ENCODE results near the gene PPAN. TPM values are rescaled to one million over a fixed set of nuclear protein-coding genes. Genes with fewer than 3 reads are reported as not detected.

Gene PPAN
- total and polyA plus RNA-seq, 9 donors = 6.2 to 58.3 (median 37.8) TPM

DNA sequence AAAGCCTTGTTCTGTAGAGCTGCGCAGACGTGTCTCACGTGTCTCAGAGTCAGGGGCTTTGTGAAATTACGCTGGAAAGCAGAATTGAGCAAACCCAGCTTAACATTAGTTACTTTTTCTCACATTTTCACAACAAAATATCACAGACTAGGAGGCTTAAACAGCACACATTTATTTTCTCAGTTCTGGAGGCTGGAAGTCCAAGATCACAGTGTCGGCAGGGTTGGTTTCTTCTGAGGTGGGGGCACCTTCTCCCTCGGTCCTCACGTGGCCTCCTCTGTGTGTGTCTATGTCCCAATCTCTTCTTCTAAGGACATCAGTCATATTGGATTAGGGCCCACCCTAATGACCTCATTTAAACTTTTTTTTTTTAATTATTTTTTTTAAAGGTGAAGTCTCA is 18.3 kb downstream of the PPAN start:
- Histone ChIP-seq H3K4me1 (ENCODE audit: insufficient read depth) (no peaks in the 10 kb centered on the region), H3K27ac (no peak overlapping the region), H3K36me3 (no peaks in the 10 kb centered on the region), H3K9me3 (no peaks in the 10 kb centered on the region), H3K27me3 (no peaks in the 10 kb centered on the region), H3K4me3 (no peak overlapping the region)
- TF ChIP-seq, protein P1, sequence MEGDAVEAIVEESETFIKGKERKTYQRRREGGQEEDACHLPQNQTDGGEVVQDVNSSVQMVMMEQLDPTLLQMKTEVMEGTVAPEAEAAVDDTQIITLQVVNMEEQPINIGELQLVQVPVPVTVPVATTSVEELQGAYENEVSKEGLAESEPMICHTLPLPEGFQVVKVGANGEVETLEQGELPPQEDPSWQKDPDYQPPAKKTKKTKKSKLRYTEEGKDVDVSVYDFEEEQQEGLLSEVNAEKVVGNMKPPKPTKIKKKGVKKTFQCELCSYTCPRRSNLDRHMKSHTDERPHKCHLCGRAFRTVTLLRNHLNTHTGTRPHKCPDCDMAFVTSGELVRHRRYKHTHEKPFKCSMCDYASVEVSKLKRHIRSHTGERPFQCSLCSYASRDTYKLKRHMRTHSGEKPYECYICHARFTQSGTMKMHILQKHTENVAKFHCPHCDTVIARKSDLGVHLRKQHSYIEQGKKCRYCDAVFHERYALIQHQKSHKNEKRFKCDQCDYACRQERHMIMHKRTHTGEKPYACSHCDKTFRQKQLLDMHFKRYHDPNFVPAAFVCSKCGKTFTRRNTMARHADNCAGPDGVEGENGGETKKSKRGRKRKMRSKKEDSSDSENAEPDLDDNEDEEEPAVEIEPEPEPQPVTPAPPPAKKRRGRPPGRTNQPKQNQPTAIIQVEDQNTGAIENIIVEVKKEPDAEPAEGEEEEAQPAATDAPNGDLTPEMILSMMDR (IDR thresholded peaks at IDR 0.05) = no peak
- TF ChIP-seq EP300 (IDR thresholded peaks at IDR 0.05) (no peak), POLR2A (IDR thresholded peaks at IDR 0.05) (no peak)
- no peak for DNase-seq
- WGBS, 3 donors = 93 to 97% (median 97%) methylated on average over 7 of the region's 7 CpGs
- intact Hi-C loops (cut with DNase I) = no loop called here

DNA sequence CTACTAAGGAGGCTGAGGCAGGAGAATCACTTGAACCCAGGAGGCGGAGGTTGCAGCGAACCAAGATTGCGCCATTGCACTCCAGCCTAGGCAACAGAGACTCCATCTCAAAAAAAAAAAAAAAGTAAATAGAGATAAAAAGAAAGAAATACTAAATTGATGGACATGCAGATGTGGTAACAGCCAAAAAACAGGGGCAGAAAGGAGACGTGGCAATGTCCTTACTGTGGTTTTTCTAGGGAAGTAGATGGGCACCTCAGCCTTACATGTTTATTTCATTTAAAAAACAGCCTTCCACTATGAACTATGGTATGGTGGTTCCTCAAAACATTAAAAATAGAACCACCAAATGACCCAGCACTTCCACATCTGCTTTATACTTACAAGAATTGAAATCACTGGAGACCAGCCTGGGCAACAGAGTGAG is 20.1 kb downstream of the PPAN start:
- no peaks in the 10 kb centered on the region for H3K9me3 ChIP-seq
- H3K4me3 ChIP-seq = no peak overlapping the region
- H3K27me3 ChIP-seq = no peaks in the 10 kb centered on the region
- intact Hi-C loops (cut with DNase I) = no loop called here
- no peaks in the 10 kb centered on the region for H3K4me1 ChIP-seq (ENCODE audit: insufficient read depth)
- 86 to 94% (median 93%) methylated on average over 4 of the region's 4 CpGs for WGBS, 3 donors
- no peak for DNase-seq
- no peak overlapping the region for H3K27ac ChIP-seq
- TF ChIP-seq, protein P1 (IDR thresholded peaks at IDR 0.05) = no peak
- TF ChIP-seq EP300 (IDR thresholded peaks at IDR 0.05) = no peak
- no peak for TF ChIP-seq POLR2A (IDR thresholded peaks at IDR 0.05)
- H3K36me3 ChIP-seq = no peaks in the 10 kb centered on the region

DNA sequence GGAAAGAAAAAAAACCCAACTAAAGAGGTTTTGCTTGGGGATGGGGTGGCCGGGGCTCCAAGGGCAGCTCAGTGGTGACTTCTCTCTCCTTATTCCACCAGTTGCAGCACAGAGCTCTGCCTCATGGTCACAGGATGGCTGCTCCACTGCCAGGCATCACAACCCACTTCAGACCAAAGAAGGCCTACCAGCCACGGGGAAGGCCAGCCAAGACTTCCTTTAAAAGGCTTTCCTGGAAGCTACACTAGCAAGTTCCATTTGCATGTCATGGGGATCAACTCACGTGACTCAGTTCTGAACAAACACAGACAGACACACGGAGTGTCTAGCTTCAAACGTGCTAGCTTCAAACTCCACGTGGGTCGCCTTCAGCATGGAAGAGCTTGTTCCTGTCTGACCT is 26.7 kb downstream of the PPAN start:
- H3K36me3 ChIP-seq = peaks cover 2% of the 10 kb centered on the region
- 87 to 93% (median 88%) methylated on average over 7 of the region's 7 CpGs for WGBS, 3 donors
- TF ChIP-seq POLR2A (IDR thresholded peaks at IDR 0.05) (no peak), EP300 (IDR thresholded peaks at IDR 0.05) (no peak)
- TF ChIP-seq, protein P1 (IDR thresholded peaks at IDR 0.05) = no peak

DNA sequence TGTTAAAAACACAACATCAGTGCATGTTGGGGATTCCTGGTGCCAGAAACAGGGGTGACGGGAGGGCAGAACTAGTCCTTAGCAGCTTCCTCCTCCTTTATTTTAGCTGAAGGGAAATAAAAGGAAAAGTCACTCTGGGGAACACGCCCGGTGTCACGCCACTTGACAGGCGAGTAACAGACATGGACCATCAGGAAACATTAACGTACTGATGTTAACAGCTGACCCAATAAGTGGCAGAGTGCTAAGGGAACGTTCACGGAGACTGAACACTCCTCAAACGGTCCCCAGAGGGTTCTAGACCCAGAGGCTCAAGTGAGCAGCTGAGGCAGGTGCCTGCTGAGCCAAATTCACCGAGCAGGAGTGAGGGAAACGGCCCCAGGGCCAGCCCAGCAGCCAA is 27.4 kb downstream of the PPAN start:
- Histone ChIP-seq H3K27ac (no peak overlapping the region), H3K4me1 (ENCODE audit: insufficient read depth) (no peaks in the 10 kb centered on the region), H3K9me3 (no peaks in the 10 kb centered on the region), H3K27me3 (no peaks in the 10 kb centered on the region), H3K36me3 (peaks cover 2% of the 10 kb centered on the region), H3K4me3 (no peak overlapping the region)
- DNase-seq = no peak
- intact Hi-C loops (cut with DNase I) = no loop called here
- WGBS, 3 donors = 84 to 87% (median 86%) methylated on average over 11 of the region's 11 CpGs
- TF ChIP-seq, protein P1 (IDR thresholded peaks at IDR 0.05) = no peak
- TF ChIP-seq EP300 (IDR thresholded peaks at IDR 0.05) = no peak
- no peak for TF ChIP-seq POLR2A (IDR thresholded peaks at IDR 0.05)

More for the DNA sequence above, 26.7 kb downstream of the PPAN start:
- intact Hi-C loops (cut with DNase I) = no loop called here
- Histone ChIP-seq H3K4me1 (ENCODE audit: insufficient read depth) (no peaks in the 10 kb centered on the region), H3K27ac (no peak overlapping the region), H3K27me3 (no peaks in the 10 kb centered on the region), H3K9me3 (no peaks in the 10 kb centered on the region), H3K4me3 (no peak overlapping the region)
- DNase-seq = no peak

Measured in ovary (tissue), 9 donors.